K562 (cell line): ENCODE data around the gene FLOT2. TPM values are rescaled to one million over a fixed set of nuclear protein-coding genes. Genes with fewer than 3 reads are reported as not detected.

Source experiments
- ATAC-seq: fragments of 200-7000 bp; cut with Tn5 transposase; 3 replicates; pipeline ENCODE4 v1.9.1; 2020; ENCODE audit warnings: moderate library complexity
- BruUV-seq: library from RNA; stranded (reverse); fragments of 400-500 nt; replicated peaks from 2 replicates; lab custom pipeline; 2021; lab: Mats Ljungman, UMichigan
- CTCF ChIA-PET: fragments of 300-600 bp; formaldehyde crosslinking; extraction: SDS; loops from one replicate; lab custom pipeline; 2021; ENCODE audit warnings: low intra/inter-chr PET ratio; lab: Yijun Ruan, JAX
- POLR2A ChIA-PET: fragments of 300-600, 350-650 bp; sonication (Branson Sonifier 250); formaldehyde crosslinking; extraction: SDS; loops from one replicate; lab custom pipeline; 2021; ENCODE audit warnings: antibody characterized with exemption, inconsistent platforms; lab: Yijun Ruan, JAX
- DNase-seq, 4 experiments: peaks; one replicate each; pipeline versions ENCODE4 v3.0.0 to v3.0.0-alpha.2; 2011 to 2018; ENCODE audit warnings: low spot score in 3 of 4, mixed read lengths in 3 of 4; ENCODE audit errors: extremely low read depth in 1 of 4
- FAIRE-seq: peaks from 2 replicates; lab custom pipeline; 2011; peaks lifted over from hg19 to GRCh38; lab: Jason Lieb, UNC
- H2AFZ ChIP-seq: 2 replicates; pipeline ENCODE4 v1.6.0; 2011; ENCODE audit warnings: low read depth, low read length, control low read depth, inconsistent platforms
- H3K27ac ChIP-seq: fragments of 200-600 bp; 3 replicates; pipeline ENCODE4 v1.8.0; 2011; ENCODE audit warnings: low read depth, mild to moderate bottlenecking, control low read depth, inconsistent platforms, low read length, moderate library complexity, mixed read lengths; ENCODE audit errors: extremely low read depth
- H3K27me3 ChIP-seq, 2 experiments: fragments of 300-600 bp in 1 of 2; 2 replicates in 1 of 2; 3 replicates in 1 of 2; pipeline versions ENCODE4 v1.6.0 to v1.8.0; 2011; ENCODE audit warnings: inconsistent platforms in 2 of 2, low read length in 2 of 2, mild to moderate bottlenecking in 1 of 2, mixed read lengths in 1 of 2, moderate library complexity in 1 of 2; ENCODE audit not compliant: control insufficient read depth in 2 of 2, insufficient read depth in 2 of 2
- H3K36me3 ChIP-seq: fragments of 300-600 bp; 3 replicates; pipeline ENCODE4 v1.8.0; 2011; ENCODE audit warnings: mild to moderate bottlenecking, low read length, inconsistent platforms; ENCODE audit not compliant: control insufficient read depth, insufficient read depth
- H3K4me1 ChIP-seq, 2 experiments: fragments of 200-600 bp in 1 of 2; replicated peaks in 1 of 2; 2 replicates in 1 of 2; 3 replicates in 1 of 2; pipeline versions ENCODE4 v1.5.1 to v1.8.0; 2011; ENCODE audit warnings: inconsistent platforms in 2 of 2, low read length in 2 of 2, mild to moderate bottlenecking in 1 of 2, mixed read lengths in 1 of 2, moderate library complexity in 1 of 2; ENCODE audit not compliant: control insufficient read depth in 2 of 2, insufficient read depth in 2 of 2
- H3K4me2 ChIP-seq: 2 replicates; pipeline ENCODE4 v1.6.1; 2011; ENCODE audit warnings: low read length, control low read depth, inconsistent platforms, mixed read lengths; ENCODE audit not compliant: insufficient read depth
- H3K4me3 ChIP-seq: fragments of 200-600 bp; sonication (generic), shearing (Covaris generic); 2 replicates; pipeline ENCODE4 v1.5.1; 2016; ENCODE audit warnings: control low read depth, inconsistent platforms
- H3K79me2 ChIP-seq: fragments of 200-600 bp; 3 replicates; pipeline ENCODE4 v1.8.0; 2011; ENCODE audit warnings: low read length, inconsistent platforms; ENCODE audit not compliant: control insufficient read depth, insufficient read depth
- H3K9ac ChIP-seq, 2 experiments: 2 replicates each; pipeline versions ENCODE4 v1.6.0 to v1.6.1; 2011; ENCODE audit warnings: low read depth in 2 of 2, low read length in 2 of 2, control low read depth in 1 of 2, inconsistent platforms in 1 of 2, mild to moderate bottlenecking in 1 of 2, mixed read lengths in 1 of 2; ENCODE audit not compliant: insufficient read depth in 1 of 2
- H3K9me1 ChIP-seq: one replicate; pipeline ENCODE4 v1.6.0; 2011; ENCODE audit warnings: inconsistent platforms, mild to moderate bottlenecking, low read length, moderate library complexity; ENCODE audit not compliant: control insufficient read depth, insufficient read depth
- H3K9me3 ChIP-seq: replicated peaks from 2 replicates; pipeline ENCODE4 v1.5.1; 2011; ENCODE audit warnings: low read depth, low read length, inconsistent platforms; ENCODE audit not compliant: control insufficient read depth, insufficient read depth
- H4K20me1 ChIP-seq: replicated peaks from 2 replicates; pipeline ENCODE4 v1.6.1; 2011; ENCODE audit warnings: low read length, inconsistent platforms, mixed read lengths; ENCODE audit not compliant: control insufficient read depth, insufficient read depth
- ELF1 ChIP-seq: fragments of 200-800 bp; sonication (Bioruptor generic); IDR thresholded peaks from 2 replicates; pipeline ENCODE4 v1.6.1; 2016; ENCODE audit warnings: missing genetic modification characterization, missing compliant biosample characterization
- FUS ChIP-seq: fragments of 200-400 bp; formaldehyde crosslinking; optimal IDR thresholded peaks from 2 replicates; pipeline ENCODE3; 2017; ENCODE audit warnings: low read depth, low read length
- KLF16 ChIP-seq: IDR thresholded peaks from 2 replicates; pipeline ENCODE4 v1.6.1; 2016; ENCODE audit warnings: antibody characterized with exemption
- MTF1 ChIP-seq: fragments of 250-450 bp; sonication (Bioruptor Pico); IDR thresholded peaks from 2 replicates; pipeline ENCODE4 v1.9.0; 2021; ENCODE audit warnings: moderate library complexity, mild to moderate bottlenecking, inconsistent platforms, borderline replicate concordance
- NCOA6 ChIP-seq: fragments of 450-650 bp; IDR thresholded peaks from 2 replicates; pipeline ENCODE4 v1.6.1; 2017; ENCODE audit warnings: mild to moderate bottlenecking
- NUFIP1 ChIP-seq: fragments of 450-650 bp; IDR thresholded peaks from 2 replicates; pipeline ENCODE4 v1.6.1; 2018; ENCODE audit not compliant: partially characterized antibody
- PRDM10 ChIP-seq: fragments of 450-650 bp; IDR thresholded peaks from 2 replicates; pipeline ENCODE4 v1.6.1; 2018; ENCODE audit not compliant: partially characterized antibody
- RFX1 ChIP-seq: fragments of 450-650 bp; IDR thresholded peaks from 2 replicates; pipeline ENCODE4 v1.6.1; 2016; ENCODE audit warnings: mild to moderate bottlenecking, moderate library complexity
- SPI1 ChIP-seq: IDR thresholded peaks from 2 replicates; pipeline ENCODE4 v1.6.1; 2011; ENCODE audit warnings: low read depth, low read length, control low read depth, borderline replicate concordance
- ZNF699 ChIP-seq: fragments of 250-450 bp; sonication (Bioruptor Pico); IDR thresholded peaks from 2 replicates; pipeline ENCODE4 v1.8.0; 2021; ENCODE audit warnings: mild to moderate bottlenecking, moderate library complexity; ENCODE audit not compliant: insufficient replicate concordance
- WGBS: fragments of 100-300 bp; shearing (Covaris generic); methylation state at CpG from one replicate; pipeline ENCODE4 v1.1.6; 2016; ENCODE audit warnings: low coverage, mixed read lengths; ENCODE audit not compliant: insufficient coverage; ENCODE audit errors: missing lambda C conversion rate; 5-methylcytosine and 5-hydroxymethylcytosine counted together
- in situ Hi-C: fragments of 300-500 bp; cut with MboI; formaldehyde crosslinking; loops from 4 replicates; pipeline ENCODE4 v1.15.0; 2018; ENCODE audit warnings: inconsistent platforms, mixed read lengths
- intact Hi-C: fragments of 100-400 bp; cut with micrococcal nuclease; formaldehyde crosslinking; loops from 2 replicates; pipeline ENCODE4 v1.14.2; 2022
- polyA plus RNA-seq, 8 experiments: library from polyadenylated mRNA; depleted of rRNA in 4 of 8; stranded (reverse) in 5 of 8; unstranded in 3 of 8; fragments of >200 nt; fragmentation: Nextera tagmentation in 2 of 8; fragmentation: Illumina TruSeq in 1 of 8; extraction: Ambion mirVana in 2 of 8; extraction: Trizol in 1 of 8; gene quantifications; 2 replicates each; pipeline versions ENCODE4 v1.2.1 to v1.2.3, GENCODE V29; 2011 to 2014; ENCODE audit warnings: inconsistent platforms in 1 of 8, missing spikeins in 1 of 8
- total RNA-seq, 7 experiments: library from RNA; depleted of rRNA in 6 of 7; stranded (reverse); fragments of >200 nt in 6 of 7; fragmentation: Illumina TruSeq in 2 of 7; extraction: Trizol in 2 of 7; gene quantifications; 2 replicates each; pipeline versions ENCODE4 v1.2.1 to v1.2.3, GENCODE V29; 2011 to 2021; ENCODE audit warnings: low replicate concordance in 1 of 7

FLOT2 gene
- total and polyA plus RNA-seq, 9 of the 15 experiments (the other 6 are each of a cell fraction or from before 2014, with no cell fraction given), result 17.5 to 138 (median 41.7) TPM

- no peak for ATAC-seq
- Histone ChIP-seq H3K9ac (peak overlapping the region in 1 of 2 experiments; percentile 27; a peak in 1 of 4 replicates), H4K20me1 (no peaks in the 10 kb centered on the region; the same call in 1 of the 2 replicates), H2AFZ (no peak overlapping the region), H3K27me3 (no peaks in the 10 kb centered on the region), H3K9me1 (no peaks in the 10 kb centered on the region), H3K4me1 (peaks cover 0 to 22% of the 10 kb centered on the region in 2 experiments; a peak in 3 of 5 replicates), H3K79me2 (peaks cover 15% of the 10 kb centered on the region), H3K4me3 (no peak overlapping the region), H3K9me3 (no peaks in the 10 kb centered on the region), H3K4me2 (no peak overlapping the region), H3K36me3 (peaks cover 29% of the 10 kb centered on the region; the same call in 2 of the 3 replicates), H3K27ac (no peak overlapping the region)
- no peak for FAIRE-seq
- WGBS, result 61% methylated on average over 5 of the region's 5 CpGs
- ChIA-PET POLR2A (interaction anchor here (1.1 to 1.5 kb wide), 3 partner anchors 16 to 180 kb away, joined by 3 to 4 read pairs (median 3); no protein-coding TSS in a partner anchor), CTCF (no interaction called here)
- TF ChIP-seq SPI1 (0 out of 2 replicates have a peak, but pooled peaks have one; percentile 8), MTF1 (CRISPR knock-in tag) (no peak)
- in situ Hi-C loops (no loop called here), intact Hi-C loops (no loop called here)
- no peak for DNase-seq
- BruUV-seq, result no TSS peak
Measured at GRCh38 chr17:28889996-28890395, 7.5 kb downstream of the FLOT2 start.

GRCh38 chr17:28888832-28889231, 8.7 kb downstream of the FLOT2 start:
- in situ Hi-C loops, result no loop called here
- no TSS peak for BruUV-seq
- DNase-seq (no peak), FAIRE-seq (no peak), ATAC-seq (no peak)
- Histone ChIP-seq H3K27me3 (no peaks in the 10 kb centered on the region), H3K27ac (no peak overlapping the region), H3K4me2 (no peak overlapping the region), H3K79me2 (peaks cover 8% of the 10 kb centered on the region; the same call in 2 of the 3 replicates), H3K9me3 (no peaks in the 10 kb centered on the region), H4K20me1 (no peaks in the 10 kb centered on the region; the same call in 1 of the 2 replicates), H3K9me1 (no peaks in the 10 kb centered on the region), H3K9ac (peak overlapping the region in 1 of 2 experiments; percentile 1; a peak in 1 of 4 replicates), H3K36me3 (peaks cover 40% of the 10 kb centered on the region; the same call in 2 of the 3 replicates), H3K4me1 (peaks cover 0 to 27% of the 10 kb centered on the region in 2 experiments; a peak in 3 of 5 replicates), H2AFZ (no peak overlapping the region), H3K4me3 (no peak overlapping the region)
- WGBS, result 82% methylated on average over 7 of the region's 7 CpGs
- POLR2A ChIA-PET, result interaction anchor here (1.1 to 1.5 kb wide), 2 partner anchors 23 to 181 kb away, joined by 3 to 4 read pairs; no protein-coding TSS in a partner anchor
- intact Hi-C loops, result no loop called here
- CTCF ChIA-PET, result no interaction called here
- TF ChIP-seq FUS, result no peak
- TF ChIP-seq NUFIP1, result no peak
- TF ChIP-seq RFX1, result no peak
- no peak for TF ChIP-seq NCOA6
- TF ChIP-seq ZNF699, result no peak
- no peak for TF ChIP-seq ELF1 (tag)
- TF ChIP-seq PRDM10, result no peak
- no peak for TF ChIP-seq KLF16
